ENCODE data around the gene ITGB2. TPM values are rescaled to one million over a fixed set of nuclear protein-coding genes. Genes with fewer than 3 reads are reported as not detected.
A peak's percentile ranks its signal among the peaks of the same experiment; 100 is the strongest.

ITGB2 gene
- total RNA-seq, 1 donor from 2014 or later, result 370 TPM

DNA sequence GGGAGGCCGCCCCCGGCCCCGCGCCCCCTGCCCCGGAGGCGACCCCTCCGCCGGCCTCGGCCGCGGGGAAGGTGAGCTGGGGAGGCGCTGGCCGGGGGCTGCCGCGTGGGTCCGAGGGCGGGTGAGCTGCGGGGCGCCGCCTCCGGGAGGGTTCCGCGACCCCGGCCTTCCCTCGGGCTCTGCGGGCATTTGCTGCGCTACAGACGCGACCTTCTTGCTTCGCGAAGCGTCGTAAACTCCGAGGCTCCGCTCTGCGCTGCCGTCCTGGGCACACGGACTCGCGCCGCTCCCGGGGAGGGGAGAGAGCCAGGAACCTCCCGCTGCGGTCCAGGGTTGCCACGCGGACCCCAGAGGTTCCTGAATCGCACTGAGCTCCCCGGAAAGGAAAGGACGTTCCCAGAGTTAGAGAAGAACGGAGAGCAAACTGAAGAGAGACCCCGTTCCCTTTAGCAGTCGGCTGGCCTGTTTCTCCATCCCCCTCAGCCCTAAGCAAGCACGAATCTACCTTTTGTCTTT, 19.5 kb upstream of the ITGB2 start:
- Histone ChIP-seq H3K27ac (peak overlapping the region; percentile 70), H3K4me1 (peaks cover 15% of the 10 kb centered on the region), H3K36me3 (peaks cover 14% of the 10 kb centered on the region), H3K9me3 (no peaks in the 10 kb centered on the region), H3K4me3 (peak overlapping the region; percentile 98), H3K27me3 (no peaks in the 10 kb centered on the region)
- ATAC-seq (no peak), DNase-seq (no peak)
- TF ChIP-seq, protein P1, sequence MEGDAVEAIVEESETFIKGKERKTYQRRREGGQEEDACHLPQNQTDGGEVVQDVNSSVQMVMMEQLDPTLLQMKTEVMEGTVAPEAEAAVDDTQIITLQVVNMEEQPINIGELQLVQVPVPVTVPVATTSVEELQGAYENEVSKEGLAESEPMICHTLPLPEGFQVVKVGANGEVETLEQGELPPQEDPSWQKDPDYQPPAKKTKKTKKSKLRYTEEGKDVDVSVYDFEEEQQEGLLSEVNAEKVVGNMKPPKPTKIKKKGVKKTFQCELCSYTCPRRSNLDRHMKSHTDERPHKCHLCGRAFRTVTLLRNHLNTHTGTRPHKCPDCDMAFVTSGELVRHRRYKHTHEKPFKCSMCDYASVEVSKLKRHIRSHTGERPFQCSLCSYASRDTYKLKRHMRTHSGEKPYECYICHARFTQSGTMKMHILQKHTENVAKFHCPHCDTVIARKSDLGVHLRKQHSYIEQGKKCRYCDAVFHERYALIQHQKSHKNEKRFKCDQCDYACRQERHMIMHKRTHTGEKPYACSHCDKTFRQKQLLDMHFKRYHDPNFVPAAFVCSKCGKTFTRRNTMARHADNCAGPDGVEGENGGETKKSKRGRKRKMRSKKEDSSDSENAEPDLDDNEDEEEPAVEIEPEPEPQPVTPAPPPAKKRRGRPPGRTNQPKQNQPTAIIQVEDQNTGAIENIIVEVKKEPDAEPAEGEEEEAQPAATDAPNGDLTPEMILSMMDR (IDR thresholded peaks at IDR 0.05), result no peak
- intact Hi-C loops (cut with DNase I), result no loop called here

DNA sequence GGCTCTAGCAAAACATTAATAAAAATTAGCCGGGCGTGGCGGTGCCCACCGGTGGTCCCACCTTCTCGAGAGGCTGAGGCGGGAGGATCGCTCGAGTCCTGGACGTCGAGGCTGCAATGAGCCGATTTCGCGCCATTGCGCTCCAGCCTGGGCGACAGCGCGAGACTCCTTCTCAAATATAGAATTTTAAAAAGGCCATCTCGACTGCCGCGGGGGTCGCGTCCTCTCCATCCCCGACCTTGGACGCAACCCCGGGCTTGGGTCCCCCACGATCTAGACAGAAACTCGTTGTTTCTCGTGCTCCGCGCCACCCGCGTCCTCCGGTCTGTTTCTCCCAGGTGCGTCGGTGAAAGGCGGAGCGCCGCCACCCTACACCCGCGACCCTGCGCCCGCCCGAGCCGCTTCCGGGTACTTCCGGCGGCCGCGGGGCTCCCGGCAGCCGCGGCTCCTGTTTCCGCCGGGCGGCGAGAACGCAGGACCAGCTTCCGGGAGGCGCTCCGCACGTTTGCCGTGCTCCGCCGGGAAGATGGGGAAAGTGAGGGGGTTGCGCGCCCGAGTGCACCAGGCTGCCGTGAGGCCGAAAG, 18.9 kb upstream of the ITGB2 start, which contains the start of gene SLX9:
TSS of gene SLX9 (plus strand) at position 498 of the 584 bp plus-strand sequence. CDS start at position 527, 29 bp downstream.
- peaks cover 15% of the 10 kb centered on the region for H3K4me1 ChIP-seq
- peak within 1 kb of the TSS; percentile 70 for H3K27ac ChIP-seq
- TF ChIP-seq, protein P1 (IDR thresholded peaks at IDR 0.05), result no peak
- ATAC-seq, result peak; percentile 96
- intact Hi-C loops (cut with DNase I), result loop anchor here (10.0 kb wide), 1 partner anchor 135 kb away; the partner anchor contains the start of gene UBE2G2
- H3K27me3 ChIP-seq, result no peaks in the 10 kb centered on the region
- no peaks in the 10 kb centered on the region for H3K9me3 ChIP-seq
- peak within 1 kb of the TSS; percentile 98 for H3K4me3 ChIP-seq
- peaks cover 11% of the 10 kb centered on the region for H3K36me3 ChIP-seq
- DNase-seq, result peak; percentile 91

DNA sequence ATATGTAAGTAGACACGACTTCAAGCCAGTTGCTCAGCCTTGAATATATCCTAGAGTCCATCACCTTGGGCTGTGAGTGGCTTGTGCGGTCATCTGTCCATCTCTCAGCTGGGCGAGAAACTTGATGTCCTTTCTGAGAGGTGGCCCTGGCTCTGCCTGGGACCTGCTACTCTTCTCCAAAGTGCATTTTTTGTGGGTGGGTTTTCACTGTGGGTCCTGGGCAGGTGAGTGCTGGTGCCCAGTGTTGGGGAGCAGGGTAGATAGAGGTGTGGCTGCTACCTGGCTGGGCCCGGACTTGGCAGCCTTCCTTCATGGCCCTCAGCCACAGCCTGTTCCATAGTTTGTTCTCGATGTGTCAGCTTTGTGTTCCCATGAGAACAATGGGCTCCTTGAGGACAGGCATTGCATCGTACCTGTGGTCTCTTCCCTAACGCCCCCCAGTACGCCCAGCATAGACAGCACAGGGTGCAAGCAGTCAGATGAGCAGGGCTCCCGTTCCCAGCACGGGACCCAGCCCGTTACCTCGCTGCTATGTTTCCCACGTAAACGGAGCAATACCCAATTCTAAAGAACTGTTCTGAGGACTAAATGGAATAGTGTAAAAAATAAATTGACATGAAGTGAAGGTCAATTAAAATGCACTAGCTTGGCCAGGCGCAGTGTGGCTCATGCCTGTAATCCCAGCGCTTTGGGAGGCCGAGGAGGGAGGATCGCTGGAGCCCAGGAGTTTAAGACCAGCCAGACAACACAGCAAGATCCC, 18.3 kb upstream of the ITGB2 start:
- TF ChIP-seq, protein P1 (IDR thresholded peaks at IDR 0.05), result no peak
- Histone ChIP-seq H3K36me3 (peaks cover 4% of the 10 kb centered on the region), H3K4me1 (peaks cover 15% of the 10 kb centered on the region), H3K27ac (peak overlapping the region; percentile 70), H3K4me3 (peak overlapping the region; percentile 98), H3K27me3 (peaks cover under 1% of the 10 kb centered on the region), H3K9me3 (no peaks in the 10 kb centered on the region)
- DNase-seq (peak; percentile 53), ATAC-seq (no peak)
- intact Hi-C loops (cut with DNase I), result loop anchor here (10.0 kb wide), 1 partner anchor 134 kb away; the partner anchor contains the start of gene UBE2G2

DNA sequence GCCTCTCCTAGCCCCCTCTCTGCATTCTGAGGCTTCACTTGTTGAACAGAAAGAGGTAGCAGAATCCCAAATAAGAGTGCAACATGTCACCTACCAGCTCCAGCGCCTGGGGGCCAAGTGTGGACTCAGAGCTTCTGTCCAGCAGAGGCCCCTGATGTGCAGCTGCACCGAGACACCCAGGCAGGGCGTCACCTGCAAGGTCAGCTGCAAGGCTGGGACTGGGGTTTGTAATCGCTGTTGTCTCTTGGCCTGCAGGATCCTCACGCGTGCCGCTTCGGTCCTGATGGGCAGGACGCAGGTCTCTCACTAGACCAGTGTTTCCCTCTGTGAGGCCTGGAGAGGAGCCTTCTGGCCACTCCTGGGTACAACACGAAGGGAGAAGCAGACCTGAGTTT, 14.8 kb upstream of the ITGB2 start:
- DNase-seq (no peak), ATAC-seq (no peak)
- TF ChIP-seq, protein P1 (IDR thresholded peaks at IDR 0.05), result no peak
- H3K4me1 ChIP-seq, result peaks cover 22% of the 10 kb centered on the region
- H3K9me3 ChIP-seq, result no peaks in the 10 kb centered on the region
- no peak overlapping the region for H3K27ac ChIP-seq
- H3K4me3 ChIP-seq, result no peak overlapping the region
- intact Hi-C loops (cut with DNase I), result loop anchor here (10.0 kb wide), 1 partner anchor 131 kb away; the partner anchor contains the start of gene UBE2G2
- H3K36me3 ChIP-seq, result no peaks in the 10 kb centered on the region
- peaks cover 32% of the 10 kb centered on the region for H3K27me3 ChIP-seq

DNA sequence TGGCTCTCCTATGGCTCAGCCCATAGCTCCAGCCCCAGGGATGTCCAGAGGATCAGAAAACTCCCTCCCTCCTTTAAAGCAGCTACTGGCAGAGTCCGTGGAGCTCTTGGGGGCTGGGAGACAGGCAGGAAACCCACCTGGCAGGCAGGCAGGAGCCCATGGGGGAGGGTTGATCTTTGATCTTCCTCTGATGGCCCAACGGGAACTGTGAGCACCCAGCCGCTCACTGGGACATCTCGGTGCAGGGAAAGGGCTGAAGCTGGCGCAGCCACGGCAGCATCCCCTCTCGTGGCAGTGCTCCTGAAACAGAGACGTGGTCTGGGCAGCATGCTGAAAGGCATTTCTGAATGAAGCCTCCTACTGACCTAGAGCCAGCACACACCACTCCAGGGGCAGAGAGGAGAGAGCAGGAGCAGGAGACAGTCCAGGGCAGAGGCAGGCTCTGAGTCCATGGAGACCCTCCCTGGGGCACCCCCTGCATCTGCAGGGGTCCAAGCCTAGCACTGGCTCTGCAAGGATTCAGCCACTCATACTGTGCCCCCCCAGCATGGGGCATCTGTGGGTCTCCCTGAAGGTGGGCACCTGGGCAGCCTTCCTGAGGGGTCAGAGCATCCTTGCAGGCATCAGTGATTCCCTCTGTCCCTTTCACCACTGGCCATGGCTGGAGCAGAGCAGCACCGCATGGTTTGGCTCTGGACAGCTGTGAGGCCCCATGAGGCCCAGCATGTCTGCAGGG, 14.3 kb upstream of the ITGB2 start:
- no peak overlapping the region for H3K27ac ChIP-seq
- H3K36me3 ChIP-seq, result no peaks in the 10 kb centered on the region
- H3K4me3 ChIP-seq, result no peak overlapping the region
- no peak for ATAC-seq
- DNase-seq, result peak; percentile 50
- TF ChIP-seq, protein P1 (IDR thresholded peaks at IDR 0.05), result no peak
- H3K4me1 ChIP-seq, result peaks cover 21% of the 10 kb centered on the region
- peaks cover 32% of the 10 kb centered on the region for H3K27me3 ChIP-seq
- intact Hi-C loops (cut with DNase I), result loop anchor here (10.0 kb wide), 1 partner anchor 130 kb away; the partner anchor contains the start of gene UBE2G2
- no peaks in the 10 kb centered on the region for H3K9me3 ChIP-seq
